ENCODE data around the gene THADA.

The THADA gene

GRCh38 chr2:43495727-43496126 lies 100.1 kb downstream of the THADA start:
- no peak for DNase-seq (ENCODE audit: low read depth)

- DNase-seq (ENCODE audit: low read depth), result no peak
Observed at GRCh38 chr2:43493954-43494353, 101.9 kb downstream of the THADA start.

GRCh38 chr2:43491065-43491639 lies 104.7 kb downstream of the THADA start:
- no peak for DNase-seq (ENCODE audit: low read depth)

GRCh38 chr2:43490252-43490786 lies 105.5 kb downstream of the THADA start:
- DNase-seq (ENCODE audit: low read depth), result no peak

GRCh38 chr2:43488737-43489136 lies 107.1 kb downstream of the THADA start:
- DNase-seq (ENCODE audit: low read depth), result no peak

- DNase-seq (ENCODE audit: low read depth), result no peak
Observed at GRCh38 chr2:43486603-43487002, 109.2 kb downstream of the THADA start.

- no peak for DNase-seq (ENCODE audit: low read depth)
Observed at GRCh38 chr2:43484323-43484930, 111.4 kb downstream of the THADA start.

- no peak for DNase-seq (ENCODE audit: low read depth)
Observed at GRCh38 chr2:43482961-43483360, 112.9 kb downstream of the THADA start.

GRCh38 chr2:43481927-43482542 lies 113.8 kb downstream of the THADA start:
- no peak for DNase-seq (ENCODE audit: low read depth)

GRCh38 chr2:43480874-43481273 lies 115.0 kb downstream of the THADA start:
- DNase-seq (ENCODE audit: low read depth), result no peak

- no peak for DNase-seq (ENCODE audit: low read depth)
Observed at GRCh38 chr2:43478412-43479086, 117.3 kb downstream of the THADA start.

GRCh38 chr2:43475922-43476321 lies 119.9 kb downstream of the THADA start:
- DNase-seq (ENCODE audit: low read depth), result no peak

GRCh38 chr2:43475137-43475846 lies 120.5 kb downstream of the THADA start:
- no peak for DNase-seq (ENCODE audit: low read depth)

GRCh38 chr2:43474273-43474672 lies 121.6 kb downstream of the THADA start:
- no peak for DNase-seq (ENCODE audit: low read depth)

- DNase-seq (ENCODE audit: low read depth), result no peak
Observed at GRCh38 chr2:43473767-43474166, 122.1 kb downstream of the THADA start.

GRCh38 chr2:43472527-43473194 lies 123.2 kb downstream of the THADA start:
- no peak for DNase-seq (ENCODE audit: low read depth)

GRCh38 chr2:43469713-43470112 lies 126.1 kb downstream of the THADA start:
- no peak for DNase-seq (ENCODE audit: low read depth)

- no peak for DNase-seq (ENCODE audit: low read depth)
Observed at GRCh38 chr2:43469094-43469493, 126.7 kb downstream of the THADA start.

- DNase-seq (ENCODE audit: low read depth), result no peak
Observed at GRCh38 chr2:43467891-43468290, 127.9 kb downstream of the THADA start.

GRCh38 chr2:43465234-43465633 lies 130.6 kb downstream of the THADA start:
- DNase-seq (ENCODE audit: low read depth), result no peak

- DNase-seq (ENCODE audit: low read depth), result no peak
Observed at GRCh38 chr2:43464590-43464989, 131.2 kb downstream of the THADA start.
